A673 (cell line): ENCODE measurements around the gene SLC39A3. TPM values are rescaled to one million over a fixed set of nuclear protein-coding genes. Genes with fewer than 3 reads are reported as not detected.

Source experiments
- BruUV-seq: library from RNA; stranded (reverse); fragments of 400-500 nt; replicated peaks from 2 replicates; lab custom pipeline; 2021; lab: Mats Ljungman, UMichigan
- CTCF ChIA-PET: fragments of 300-600 bp; sonication (Branson Sonifier 250); formaldehyde crosslinking; loops from one replicate; lab custom pipeline; 2022; ENCODE audit warnings: antibody characterized with exemption; lab: Charles Lee
- POLR2A ChIA-PET: fragments of 300-600 bp; sonication (Branson Sonifier 250); formaldehyde crosslinking; loops from one replicate; lab custom pipeline; 2022; ENCODE audit warnings: antibody characterized with exemption; ENCODE audit not compliant: low non-redundant PET; lab: Charles Lee
- DNase-seq: peaks from one replicate; pipeline ENCODE4 v3.0.0-alpha.2; 2015; ENCODE audit warnings: low spot score
- H3K27ac ChIP-seq: fragments of 200-600 bp; sonication (generic); 2 replicates; pipeline ENCODE4 v1.5.1; 2016; ENCODE audit warnings: mixed run types, low read depth, mild to moderate bottlenecking, mixed read lengths, antibody characterized with exemption, low read length; ENCODE audit not compliant: poor library complexity, severe bottlenecking
- H3K27me3 ChIP-seq: fragments of 200-600 bp; sonication (generic); replicated peaks from 2 replicates; pipeline ENCODE4 v1.6.1; 2017; ENCODE audit warnings: mixed run types, low read depth, mild to moderate bottlenecking, mixed read lengths, antibody characterized with exemption, low read length; ENCODE audit not compliant: insufficient read depth, poor library complexity
- H3K36me3 ChIP-seq: fragments of 200-600 bp; sonication (generic); 2 replicates; pipeline ENCODE4 v1.6.1; 2016; ENCODE audit warnings: mixed run types, mild to moderate bottlenecking, mixed read lengths, antibody characterized with exemption, low read length; ENCODE audit not compliant: insufficient read depth, poor library complexity, severe bottlenecking
- H3K4me1 ChIP-seq: fragments of 200-600 bp; sonication (generic); 2 replicates; pipeline ENCODE4 v1.6.1; 2017; ENCODE audit warnings: mixed run types, mild to moderate bottlenecking, mixed read lengths, antibody characterized with exemption, low read length; ENCODE audit not compliant: insufficient read depth, poor library complexity, severe bottlenecking
- H3K4me3 ChIP-seq: fragments of 200-600 bp; sonication (generic); 2 replicates; pipeline ENCODE4 v1.5.1; 2016; ENCODE audit warnings: low read depth, mixed run types, mild to moderate bottlenecking, mixed read lengths, low read length; ENCODE audit not compliant: poor library complexity, severe bottlenecking
- H3K9me3 ChIP-seq: fragments of 200-600 bp; sonication (generic); 2 replicates; pipeline ENCODE4 v1.6.1; 2016; ENCODE audit warnings: mixed run types, low read depth, mild to moderate bottlenecking, mixed read lengths, antibody characterized with exemption, low read length; ENCODE audit not compliant: poor library complexity, severe bottlenecking
- EZH2 ChIP-seq: fragments of 200-600 bp; sonication (generic); IDR thresholded peaks from 2 replicates; pipeline ENCODE4 v1.6.1; 2017; ENCODE audit warnings: borderline replicate concordance, low read depth, mild to moderate bottlenecking, mixed read lengths, antibody characterized with exemption, low read length; ENCODE audit not compliant: poor library complexity, severe bottlenecking
- intact Hi-C: fragments of 100-400 bp; cut with micrococcal nuclease; formaldehyde crosslinking; loops from one replicate; pipeline ENCODE4 v1.10.0; 2022; ENCODE audit not compliant: unreplicated experiment
- total RNA-seq: library from RNA; stranded (reverse); gene quantifications from 2 replicates; pipeline ENCODE4 v1.2.3, GENCODE V29; 2021
- TF ChIP-seq, protein P1 (sequence below): fragments of 300-800, 200-600 bp; sonication (generic); conservative IDR thresholded peaks from 2 replicates; pipeline ENCODE4 v1.5.1; 2017; ENCODE audit warnings: low read depth, mild to moderate bottlenecking, antibody characterized with exemption, low read length, moderate library complexity, mixed read lengths

SLC39A3 gene
- total RNA-seq, 1 experiment from 2014 or later: 44.8 TPM

DNA sequence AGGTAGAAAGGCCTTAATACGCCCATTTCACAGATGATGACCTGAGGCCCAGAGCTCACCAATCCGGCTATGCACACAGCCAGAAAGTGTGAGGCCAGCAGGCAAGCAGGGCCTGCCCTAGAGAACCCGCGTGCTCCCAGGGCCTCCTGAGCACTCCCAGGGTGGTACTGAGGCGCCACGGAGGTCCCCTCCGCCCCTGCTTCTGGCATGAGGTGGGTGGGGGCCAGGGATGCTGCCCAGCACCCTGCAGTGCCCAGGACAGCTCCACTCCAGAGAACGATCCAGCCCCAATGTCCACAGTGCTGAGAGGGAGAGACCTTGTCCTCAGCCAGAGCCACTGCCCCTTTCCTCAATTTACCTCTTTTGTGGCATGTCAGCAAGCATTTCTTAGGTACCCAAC lies 29.4 kb upstream of the SLC39A3 start:
- H3K27ac ChIP-seq: no peak overlapping the region
- TF ChIP-seq, protein P1, sequence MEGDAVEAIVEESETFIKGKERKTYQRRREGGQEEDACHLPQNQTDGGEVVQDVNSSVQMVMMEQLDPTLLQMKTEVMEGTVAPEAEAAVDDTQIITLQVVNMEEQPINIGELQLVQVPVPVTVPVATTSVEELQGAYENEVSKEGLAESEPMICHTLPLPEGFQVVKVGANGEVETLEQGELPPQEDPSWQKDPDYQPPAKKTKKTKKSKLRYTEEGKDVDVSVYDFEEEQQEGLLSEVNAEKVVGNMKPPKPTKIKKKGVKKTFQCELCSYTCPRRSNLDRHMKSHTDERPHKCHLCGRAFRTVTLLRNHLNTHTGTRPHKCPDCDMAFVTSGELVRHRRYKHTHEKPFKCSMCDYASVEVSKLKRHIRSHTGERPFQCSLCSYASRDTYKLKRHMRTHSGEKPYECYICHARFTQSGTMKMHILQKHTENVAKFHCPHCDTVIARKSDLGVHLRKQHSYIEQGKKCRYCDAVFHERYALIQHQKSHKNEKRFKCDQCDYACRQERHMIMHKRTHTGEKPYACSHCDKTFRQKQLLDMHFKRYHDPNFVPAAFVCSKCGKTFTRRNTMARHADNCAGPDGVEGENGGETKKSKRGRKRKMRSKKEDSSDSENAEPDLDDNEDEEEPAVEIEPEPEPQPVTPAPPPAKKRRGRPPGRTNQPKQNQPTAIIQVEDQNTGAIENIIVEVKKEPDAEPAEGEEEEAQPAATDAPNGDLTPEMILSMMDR: no peak
- TF ChIP-seq EZH2: no peak
- H3K4me1 ChIP-seq: no peaks in the 10 kb centered on the region
- BruUV-seq: no TSS peak
- ChIA-PET POLR2A (no interaction called here), CTCF (no interaction called here)
- no peaks in the 10 kb centered on the region for H3K9me3 ChIP-seq
- no peak overlapping the region for H3K4me3 ChIP-seq
- H3K36me3 ChIP-seq: peaks cover 26% of the 10 kb centered on the region
- no peaks in the 10 kb centered on the region for H3K27me3 ChIP-seq
- no peak for DNase-seq
- intact Hi-C loops: no loop called here

DNA sequence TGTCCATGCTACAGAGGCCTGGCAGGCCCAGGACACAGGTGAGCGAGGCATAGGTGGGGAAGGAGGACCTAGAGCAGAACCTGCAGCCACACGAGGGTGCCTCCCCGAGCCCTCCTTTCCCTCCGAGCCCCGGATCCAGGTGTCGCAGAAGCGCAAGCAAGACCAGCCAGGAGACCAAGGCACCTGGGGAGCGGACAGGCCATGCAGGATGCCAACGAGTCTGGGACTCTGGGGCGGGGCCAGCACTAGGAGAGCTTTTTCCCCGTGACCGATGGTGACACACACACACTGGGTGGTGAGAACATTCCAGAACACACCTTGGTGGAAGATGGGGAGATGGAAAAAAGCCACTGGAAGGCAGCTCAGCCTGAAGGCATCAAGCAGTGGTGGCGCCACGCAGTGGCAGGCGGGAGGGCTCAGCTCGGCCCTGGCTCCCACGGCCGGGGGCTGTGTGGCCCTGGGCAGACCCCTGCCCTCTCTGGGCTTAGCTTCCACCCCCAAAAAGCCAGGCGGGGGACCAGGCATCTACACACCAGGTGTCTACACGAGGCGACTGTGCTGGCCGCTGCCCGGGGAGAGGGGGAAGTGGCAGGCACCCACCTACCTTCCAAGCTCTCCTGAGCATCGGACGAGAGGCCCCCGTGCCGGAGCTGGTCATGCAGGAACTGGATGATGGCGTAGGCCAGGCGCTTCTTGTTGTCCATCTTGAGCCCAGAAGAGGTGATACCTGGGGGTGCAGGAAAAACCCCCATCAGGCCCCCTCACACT lies 28.7 kb upstream of the SLC39A3 start:
- Histone ChIP-seq H3K4me3 (no peak overlapping the region), H3K4me1 (no peaks in the 10 kb centered on the region), H3K9me3 (no peaks in the 10 kb centered on the region), H3K27me3 (no peaks in the 10 kb centered on the region), H3K27ac (no peak overlapping the region), H3K36me3 (peaks cover 32% of the 10 kb centered on the region)
- TF ChIP-seq, protein P1: no peak
- TF ChIP-seq EZH2: no peak
- intact Hi-C loops: no loop called here
- CTCF ChIA-PET: no interaction called here
- BruUV-seq: no TSS peak
- POLR2A ChIA-PET: no interaction called here
- DNase-seq: no peak

DNA sequence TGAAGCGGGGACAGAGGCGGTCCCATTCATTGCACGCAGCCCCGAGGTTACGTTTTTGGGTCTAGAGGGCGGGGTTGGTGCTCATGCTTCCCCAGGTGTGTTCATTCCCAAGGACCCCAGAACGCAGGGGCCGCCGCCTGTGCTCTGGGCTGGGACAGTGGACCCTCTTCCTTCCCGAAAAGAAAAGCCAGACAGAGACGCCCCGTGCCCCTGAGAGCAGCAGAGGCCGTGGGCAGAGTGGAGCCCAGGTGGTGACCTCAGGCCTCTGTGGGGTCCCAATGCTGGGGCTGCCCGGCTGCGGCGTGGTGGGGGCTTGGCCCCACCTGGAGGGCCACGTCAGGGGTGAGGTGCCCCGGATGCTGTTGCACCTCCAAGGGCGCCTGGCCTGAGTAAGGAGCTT lies 27.9 kb upstream of the SLC39A3 start:
- no TSS peak for BruUV-seq
- H3K27ac ChIP-seq: no peak overlapping the region
- H3K9me3 ChIP-seq: no peaks in the 10 kb centered on the region
- no peaks in the 10 kb centered on the region for H3K4me1 ChIP-seq
- H3K4me3 ChIP-seq: no peak overlapping the region
- POLR2A ChIA-PET: no interaction called here
- H3K27me3 ChIP-seq: no peaks in the 10 kb centered on the region
- peaks cover 33% of the 10 kb centered on the region for H3K36me3 ChIP-seq
- TF ChIP-seq, protein P1: no peak
- TF ChIP-seq EZH2: no peak
- DNase-seq: no peak
- CTCF ChIA-PET: no interaction called here
- intact Hi-C loops: no loop called here
